GM23338 (cell line): ENCODE measurements around the gene SCIMP.

Source experiments
- CTCF ChIP-seq, 2 experiments: fragments of 200-600 bp in 1 of 2; sonication (generic) in 1 of 2; conservative IDR thresholded peaks; 2 replicates each; pipeline versions ENCODE4 v1.5.1 to v1.6.1; 2016 to 2017; ENCODE audit warnings: antibody characterized with exemption in 2 of 2, low read depth in 2 of 2, mild to moderate bottlenecking in 2 of 2, moderate library complexity in 1 of 2
- ETS1 ChIP-seq: IDR thresholded peaks from 2 replicates; pipeline ENCODE4 v1.6.1; 2016; ENCODE audit warnings: antibody characterized with exemption
- EZH2 ChIP-seq: fragments of 200-600 bp; sonication (generic); IDR thresholded peaks from one replicate; pipeline ENCODE4 v1.8.0; 2017; ENCODE audit warnings: antibody characterized with exemption, mild to moderate bottlenecking, low read depth; ENCODE audit not compliant: unreplicated experiment
- EZH2phosphoT487 ChIP-seq: fragments of 200-600 bp; sonication (generic); IDR thresholded peaks from one replicate; pipeline ENCODE4 v1.8.1; 2018; ENCODE audit warnings: antibody characterized with exemption; ENCODE audit not compliant: unreplicated experiment
- JUNB ChIP-seq: IDR thresholded peaks from one replicate; pipeline ENCODE4 v1.6.1; 2016; ENCODE audit warnings: antibody characterized with exemption; ENCODE audit not compliant: unreplicated experiment
- NANOG ChIP-seq: IDR thresholded peaks from 2 replicates; pipeline ENCODE4 v1.6.1; 2016; ENCODE audit warnings: antibody characterized with exemption, borderline replicate concordance
- POLR2AphosphoS5 ChIP-seq: IDR thresholded peaks from 2 replicates; pipeline ENCODE4 v1.6.1; 2016; ENCODE audit warnings: antibody characterized with exemption, low read depth
- REST ChIP-seq: IDR thresholded peaks from one replicate; pipeline ENCODE4 v1.6.1; 2018; ENCODE audit warnings: antibody characterized with exemption; ENCODE audit not compliant: unreplicated experiment
- ZNF462 ChIP-seq: fragments of 250-450 bp; sonication (Bioruptor Pico); IDR thresholded peaks from 2 replicates; pipeline ENCODE4 v1.5.0; 2020; ENCODE audit warnings: mild to moderate bottlenecking, moderate library complexity

GRCh38 chr17:5182597-5183409 is 51.9 kb downstream of the SCIMP start:
- TF ChIP-seq CTCF (conservative IDR thresholded peaks at IDR 0.05; ENCODE audit: low read depth in 2 of 2) (no peak), POLR2AphosphoS5 (no peak), EZH2phosphoT487 (no peak), EZH2 (no peak), ETS1 (no peak), REST (no peak), NANOG (no peak), JUNB (no peak), ZNF462 (no peak)
